Vagina (tissue), 2 donors: ENCODE measurements around the gene HIPK2. TPM values are rescaled to one million over a fixed set of nuclear protein-coding genes. Genes with fewer than 3 reads are reported as not detected.
"Not testable (repeated sequence)": the region's sequence is repeated elsewhere in the genome, so short reads cannot be mapped to it uniquely, and the experiment has no call there.

ENCODE experiments used
- DNase-seq, 2 donors: peaks; one replicate each; pipeline ENCODE4 v3.0.0-alpha.2; 2017; ENCODE audit errors: extremely low spot score in 2 of 2
- H3K27ac ChIP-seq: fragments of 200-600 bp; sonication (generic); one replicate; pipeline ENCODE4 v1.5.1; 2019
- H3K27me3 ChIP-seq: fragments of 200-600 bp; sonication (generic); one replicate; pipeline ENCODE4 v1.5.1; 2019
- H3K36me3 ChIP-seq, 2 donors: fragments of 200-600 bp; sonication (generic); one replicate each; pipeline ENCODE4 v1.5.1; 2017 to 2019
- H3K4me1 ChIP-seq: fragments of 200-600 bp; sonication (generic); one replicate; pipeline ENCODE4 v1.5.1; 2019
- H3K4me3 ChIP-seq, 2 donors: fragments of 200-600 bp; sonication (generic); 1 replicate in 1 of 2; 2 replicates in 1 of 2; pipeline ENCODE4 v1.5.1; 2016 to 2019
- H3K9me3 ChIP-seq: fragments of 200-600 bp; sonication (generic); one replicate; pipeline ENCODE4 v1.5.1; 2019
- CTCF ChIP-seq, 3 experiments: fragments of 450-650 bp in 2 of 3; fragments of 200-600 bp in 1 of 3; sonication (generic) in 1 of 3; IDR thresholded peaks; one replicate each; pipeline ENCODE4 v1.5.1; 2017 to 2019; ENCODE audit warnings: antibody characterized with exemption in 3 of 3, mild to moderate bottlenecking in 2 of 3, moderate library complexity in 2 of 3
- POLR2A ChIP-seq, 2 donors: fragments of 450-650 bp; IDR thresholded peaks; one replicate each; pipeline ENCODE4 v1.6.1; 2017; ENCODE audit warnings: antibody characterized with exemption in 2 of 2, mild to moderate bottlenecking in 2 of 2, moderate library complexity in 2 of 2
- POLR2AphosphoS5 ChIP-seq, 2 donors: sonication (generic); formaldehyde crosslinking; IDR thresholded peaks; one replicate each; pipeline ENCODE4 v1.9.0; 2017; ENCODE audit warnings: antibody characterized with exemption in 2 of 2, mild to moderate bottlenecking in 2 of 2, low read depth in 1 of 2; ENCODE audit not compliant: insufficient read depth in 1 of 2
- intact Hi-C: fragments of 100-400 bp; cut with DNase I; formaldehyde crosslinking; loops from one replicate; pipeline ENCODE4 v1.15.1; 2023
- total RNA-seq: library from RNA; depleted of rRNA; stranded (reverse); fragments of >200 nt; gene quantifications from one replicate; pipeline ENCODE4 v1.2.3, GENCODE V29; 2016

HIPK2 gene
- total RNA-seq, 1 donor from 2014 or later = 21.9 TPM

- Histone ChIP-seq H3K9me3 (no peaks in the 10 kb centered on the region), H3K4me3 (no peak overlapping the region), H3K27me3 (no peaks in the 10 kb centered on the region), H3K27ac (no peak overlapping the region), H3K36me3 (no peaks in the 10 kb centered on the region), H3K4me1 (no peaks in the 10 kb centered on the region)
- peak in 1 of 2 donors; percentile 81 for DNase-seq
- TF ChIP-seq POLR2A (IDR thresholded peaks at IDR 0.05) (no peak), CTCF (IDR thresholded peaks at IDR 0.05) (no peak), POLR2AphosphoS5 (IDR thresholded peaks at IDR 0.05; ENCODE audit: insufficient read depth in 1 of 2, low read depth in 1 of 2) (no peak)
- intact Hi-C loops = no loop called here
Observed at GRCh38 chr7:139562491-139562890, 215.3 kb downstream of the HIPK2 start.

DNA sequence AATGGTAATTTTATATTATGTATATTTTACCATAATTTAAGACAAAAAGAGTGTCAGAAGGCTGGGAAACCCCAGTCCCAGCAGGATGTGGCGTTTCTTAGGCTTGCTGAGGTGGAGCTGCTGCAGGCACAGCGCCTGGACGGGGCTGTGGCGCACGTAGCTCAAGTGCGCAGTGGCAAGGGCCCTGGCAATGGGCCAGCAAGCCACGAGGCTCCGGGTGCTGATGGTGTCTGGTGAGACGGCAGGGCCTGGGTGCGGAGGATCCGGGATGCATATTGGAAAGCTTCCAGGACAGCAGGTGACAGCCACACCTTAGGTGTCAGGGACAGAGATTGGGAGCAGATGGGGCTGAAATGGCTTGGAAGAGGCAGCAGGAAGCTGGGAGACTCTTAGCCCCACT is 217.1 kb downstream of the HIPK2 start:
- DNase-seq = peak in 1 of 2 donors; percentile 67
- no peaks in the 10 kb centered on the region for H3K9me3 ChIP-seq
- H3K36me3 ChIP-seq = no peaks in the 10 kb centered on the region
- H3K27me3 ChIP-seq = no peaks in the 10 kb centered on the region
- no peaks in the 10 kb centered on the region for H3K4me1 ChIP-seq
- intact Hi-C loops = no loop called here
- TF ChIP-seq POLR2A (IDR thresholded peaks at IDR 0.05) (no peak), POLR2AphosphoS5 (IDR thresholded peaks at IDR 0.05; ENCODE audit: insufficient read depth in 1 of 2, low read depth in 1 of 2) (no peak), CTCF (IDR thresholded peaks at IDR 0.05) (no peak)
- no peak overlapping the region for H3K27ac ChIP-seq
- no peak overlapping the region for H3K4me3 ChIP-seq

- Histone ChIP-seq H3K27ac (no peak overlapping the region), H3K4me3 (no peak overlapping the region), H3K36me3 (no peaks in the 10 kb centered on the region), H3K4me1 (no peaks in the 10 kb centered on the region), H3K9me3 (no peaks in the 10 kb centered on the region), H3K27me3 (no peaks in the 10 kb centered on the region)
- TF ChIP-seq CTCF (IDR thresholded peaks at IDR 0.05) = no peak
- no peak for TF ChIP-seq POLR2A (IDR thresholded peaks at IDR 0.05)
- TF ChIP-seq POLR2AphosphoS5 (IDR thresholded peaks at IDR 0.05; ENCODE audit: insufficient read depth in 1 of 2, low read depth in 1 of 2) = no peak
- intact Hi-C loops = no loop called here
- DNase-seq = no peak
Observed at GRCh38 chr7:139560199-139560598, 217.6 kb downstream of the HIPK2 start.

- TF ChIP-seq POLR2AphosphoS5 (IDR thresholded peaks at IDR 0.05; ENCODE audit: insufficient read depth in 1 of 2, low read depth in 1 of 2) (no peak), POLR2A (IDR thresholded peaks at IDR 0.05) (no peak), CTCF (IDR thresholded peaks at IDR 0.05) (no peak)
- Histone ChIP-seq H3K9me3 (no peaks in the 10 kb centered on the region), H3K4me1 (no peaks in the 10 kb centered on the region), H3K27ac (no peak overlapping the region), H3K36me3 (no peaks in the 10 kb centered on the region), H3K27me3 (no peaks in the 10 kb centered on the region), H3K4me3 (no peak overlapping the region)
- peak in 1 of 2 donors; percentile 72 for DNase-seq
- intact Hi-C loops = no loop called here
Observed at GRCh38 chr7:139559364-139560105, 218.3 kb downstream of the HIPK2 start.

DNA sequence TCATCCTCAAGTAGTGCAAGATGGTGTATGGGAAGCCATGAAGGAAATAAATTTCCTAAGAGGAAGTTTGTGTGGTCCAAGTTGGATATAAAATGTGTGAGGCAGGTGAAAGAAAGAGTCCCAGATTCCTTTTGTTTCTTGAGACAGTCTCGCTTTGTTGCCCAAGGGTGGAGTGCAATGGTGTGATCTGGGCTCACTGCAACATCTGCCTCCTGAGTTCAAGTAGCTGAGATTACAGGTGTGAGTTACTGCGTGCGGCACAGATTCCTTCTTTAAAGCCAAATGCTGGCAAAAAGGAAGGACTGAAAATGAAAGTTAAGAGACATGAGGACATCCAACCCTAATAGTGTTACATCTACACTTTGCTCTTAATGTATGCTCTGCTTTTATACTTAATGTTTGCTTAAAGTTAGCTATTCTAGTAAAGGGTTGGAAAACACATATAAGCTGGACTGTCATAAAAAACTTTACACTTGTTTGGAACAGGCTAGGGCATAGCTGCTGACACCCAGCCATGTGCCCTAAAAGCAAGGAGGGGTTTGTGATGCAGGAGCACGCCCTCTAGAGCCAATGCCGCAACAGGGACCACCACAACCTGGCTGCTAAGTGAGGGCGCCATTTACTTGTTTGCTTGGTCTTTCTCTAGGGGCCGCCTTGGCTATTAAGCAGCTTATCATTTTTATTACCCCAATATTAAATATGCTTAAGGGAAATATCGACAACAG is 219.8 kb downstream of the HIPK2 start:
- DNase-seq = peak in 1 of 2 donors; percentile 25
- TF ChIP-seq POLR2AphosphoS5 (IDR thresholded peaks at IDR 0.05; ENCODE audit: insufficient read depth in 1 of 2, low read depth in 1 of 2) (no peak), CTCF (IDR thresholded peaks at IDR 0.05) (no peak), POLR2A (IDR thresholded peaks at IDR 0.05) (no peak)
- H3K36me3 ChIP-seq = no peaks in the 10 kb centered on the region
- H3K27ac ChIP-seq = no peak overlapping the region
- no peaks in the 10 kb centered on the region for H3K4me1 ChIP-seq
- H3K27me3 ChIP-seq = no peaks in the 10 kb centered on the region
- intact Hi-C loops = no loop called here
- no peak overlapping the region for H3K4me3 ChIP-seq
- no peaks in the 10 kb centered on the region for H3K9me3 ChIP-seq

DNA sequence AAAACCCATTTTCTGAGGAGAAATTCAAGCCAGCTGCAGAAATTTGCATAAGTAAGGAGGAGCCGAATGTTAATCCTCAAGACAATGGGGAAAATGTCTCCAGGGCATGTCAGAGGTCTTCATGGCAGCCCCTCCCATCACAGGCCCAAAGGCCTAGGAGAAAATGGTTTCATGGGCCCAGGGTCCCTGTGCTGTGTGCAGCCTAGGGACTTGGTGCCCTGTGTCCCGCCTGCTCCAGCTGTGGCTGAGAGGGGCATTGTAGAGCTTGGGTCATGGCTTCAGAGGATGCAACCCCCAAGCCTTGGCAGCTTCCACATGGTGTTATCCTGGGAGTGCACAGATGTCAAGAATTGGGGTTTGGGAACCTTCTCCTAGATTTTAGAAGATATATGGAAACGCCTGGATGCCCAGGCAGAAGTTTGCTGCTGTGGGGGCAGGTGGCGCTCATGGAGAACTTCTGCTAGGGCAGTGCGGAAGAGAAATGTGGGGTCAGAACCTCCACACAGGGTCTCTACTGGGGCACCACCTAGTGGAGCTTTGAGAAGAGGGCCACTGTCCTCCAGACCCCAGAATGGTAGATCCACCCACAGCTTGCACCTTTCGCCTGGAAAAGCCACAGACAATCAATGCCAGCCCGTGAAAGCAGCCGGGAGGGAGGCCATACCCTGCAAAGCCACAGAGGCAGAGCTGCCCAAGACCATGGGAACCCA is 223.7 kb downstream of the HIPK2 start:
- DNase-seq = peak in 1 of 2 donors; percentile 67
- not testable (repeated sequence) for H3K4me1 ChIP-seq

More for the DNA sequence above, 223.7 kb downstream of the HIPK2 start:
- intact Hi-C loops, H3K27ac ChIP-seq, H3K4me3 ChIP-seq, H3K9me3 ChIP-seq, H3K36me3 ChIP-seq, H3K27me3 ChIP-seq: not testable (repeated sequence)
